SK-N-SH treated with all-trans-retinoic acid at 6 μM for 48 hours (cell line): ENCODE results near the gene SERPINA1.

Experiments
- ATAC-seq: fragments of 200-7000 bp; cut with Tn5 transposase; 3 replicates; pipeline ENCODE4 v1.9.1; 2020; ENCODE audit warnings: mild to moderate bottlenecking, moderate library complexity
- ARNTL ChIP-seq: fragments of 450-650 bp; formaldehyde crosslinking; IDR thresholded peaks from 2 replicates; pipeline ENCODE4 v1.5.0; 2020; ENCODE audit warnings: low read depth, mild to moderate bottlenecking, moderate library complexity, borderline replicate concordance
- BACH2 ChIP-seq: fragments of 250-450 bp; sonication (Bioruptor Pico); IDR thresholded peaks from 2 replicates; pipeline ENCODE4 v1.9.0; 2021; ENCODE audit warnings: mild to moderate bottlenecking, borderline replicate concordance
- CREB5 ChIP-seq: fragments of 250-450 bp; sonication (Bioruptor Pico); IDR thresholded peaks from 2 replicates; pipeline ENCODE4 v1.5.1; 2020; ENCODE audit warnings: low read depth, mild to moderate bottlenecking, moderate library complexity
- CSDC2 ChIP-seq: fragments of 250-450 bp; sonication (Bioruptor Pico); IDR thresholded peaks from 2 replicates; pipeline ENCODE4 v1.5.0; 2020; ENCODE audit warnings: mild to moderate bottlenecking, moderate library complexity
- ESRRG ChIP-seq: fragments of 250-450 bp; sonication (Bioruptor Pico); IDR thresholded peaks from 2 replicates; pipeline ENCODE4 v1.6.1; 2021; ENCODE audit warnings: mild to moderate bottlenecking
- GLIS3 ChIP-seq: fragments of 250-450 bp; sonication (Bioruptor Pico); IDR thresholded peaks from 2 replicates; pipeline ENCODE4 v1.5.0; 2020; ENCODE audit warnings: mild to moderate bottlenecking, moderate library complexity
- ISL1 ChIP-seq: fragments of 250-450 bp; sonication (Bioruptor Pico); IDR thresholded peaks from 2 replicates; pipeline ENCODE4 v2.1.2; 2022; ENCODE audit warnings: mild to moderate bottlenecking, moderate library complexity
- OSR1 ChIP-seq: fragments of 250-450 bp; sonication (Bioruptor Pico); IDR thresholded peaks from 2 replicates; pipeline ENCODE4 v1.8.0; 2022; ENCODE audit warnings: moderate library complexity, mild to moderate bottlenecking, inconsistent platforms
- PATZ1 ChIP-seq: fragments of 250-450 bp; sonication (Bioruptor Pico); IDR thresholded peaks from 2 replicates; pipeline ENCODE4 v1.8.0; 2020; ENCODE audit warnings: mild to moderate bottlenecking, moderate library complexity, borderline replicate concordance
- PPARA ChIP-seq: fragments of 250-450 bp; sonication (Bioruptor Pico); IDR thresholded peaks from 2 replicates; pipeline ENCODE4 v1.5.0; 2020; ENCODE audit warnings: mild to moderate bottlenecking, borderline replicate concordance
- SNAI2 ChIP-seq: fragments of 250-450 bp; sonication (Bioruptor Pico); IDR thresholded peaks from 2 replicates; pipeline ENCODE4 v1.5.0; 2020; ENCODE audit warnings: mild to moderate bottlenecking, moderate library complexity
- TCF4 ChIP-seq: fragments of 250-450 bp; sonication (Bioruptor Pico); IDR thresholded peaks from 2 replicates; pipeline ENCODE4 v1.8.0; 2021; ENCODE audit warnings: mild to moderate bottlenecking, moderate library complexity, borderline replicate concordance
- ZFP3 ChIP-seq: fragments of 250-450 bp; sonication (Bioruptor Pico); IDR thresholded peaks from 2 replicates; pipeline ENCODE4 v1.5.0; 2020; ENCODE audit warnings: mild to moderate bottlenecking, moderate library complexity
- ZFP30 ChIP-seq: fragments of 450-650 bp; formaldehyde crosslinking; IDR thresholded peaks from 2 replicates; pipeline ENCODE4 v1.5.0; 2022; ENCODE audit warnings: mild to moderate bottlenecking, moderate library complexity
- ZNF8 ChIP-seq: fragments of 450-650 bp; formaldehyde crosslinking; IDR thresholded peaks from 2 replicates; pipeline ENCODE4 v1.5.0; 2020; ENCODE audit warnings: mild to moderate bottlenecking, moderate library complexity
- TF ChIP-seq, protein P1 (sequence below): fragments of 250-450 bp; sonication (Bioruptor Pico); IDR thresholded peaks from 2 replicates; pipeline ENCODE4 v1.8.0; 2021; ENCODE audit warnings: low read depth, mild to moderate bottlenecking, moderate library complexity, borderline replicate concordance
- TF ChIP-seq, protein P2 (sequence below): fragments of 250-450 bp; sonication (Bioruptor Pico); IDR thresholded peaks from 2 replicates; pipeline ENCODE4 v1.5.1; 2021; ENCODE audit warnings: mild to moderate bottlenecking, moderate library complexity
- TF ChIP-seq, protein P3 (sequence below): fragments of 250-450 bp; sonication (Bioruptor Pico); IDR thresholded peaks from 2 replicates; pipeline ENCODE4 v1.5.0; 2020; ENCODE audit warnings: mild to moderate bottlenecking, moderate library complexity

Gene SERPINA1

GRCh38 chr14:94366146-94366915 is 22.1 kb downstream of the SERPINA1 start, which contains the start of gene SERPINA2:
SERPINA2 (minus strand) TSS chr14:94366698.
- ATAC-seq: no peak
- TF ChIP-seq PPARA (CRISPR knock-in tag) (no peak), ESRRG (CRISPR knock-in tag) (no peak), PATZ1 (no peak), CSDC2 (no peak), ISL1 (CRISPR knock-in tag) (no peak), ZFP30 (CRISPR knock-in tag) (no peak), TCF4 (no peak)
- TF ChIP-seq, protein P1, sequence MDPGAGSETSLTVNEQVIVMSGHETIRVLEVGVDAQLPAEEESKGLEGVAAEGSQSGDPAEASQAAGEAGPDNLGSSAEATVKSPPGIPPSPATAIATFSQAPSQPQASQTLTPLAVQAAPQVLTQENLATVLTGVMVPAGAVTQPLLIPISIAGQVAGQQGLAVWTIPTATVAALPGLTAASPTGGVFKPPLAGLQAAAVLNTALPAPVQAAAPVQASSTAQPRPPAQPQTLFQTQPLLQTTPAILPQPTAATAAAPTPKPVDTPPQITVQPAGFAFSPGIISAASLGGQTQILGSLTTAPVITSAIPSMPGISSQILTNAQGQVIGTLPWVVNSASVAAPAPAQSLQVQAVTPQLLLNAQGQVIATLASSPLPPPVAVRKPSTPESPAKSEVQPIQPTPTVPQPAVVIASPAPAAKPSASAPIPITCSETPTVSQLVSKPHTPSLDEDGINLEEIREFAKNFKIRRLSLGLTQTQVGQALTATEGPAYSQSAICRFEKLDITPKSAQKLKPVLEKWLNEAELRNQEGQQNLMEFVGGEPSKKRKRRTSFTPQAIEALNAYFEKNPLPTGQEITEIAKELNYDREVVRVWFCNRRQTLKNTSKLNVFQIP: no peak
- TF ChIP-seq, protein P2, sequence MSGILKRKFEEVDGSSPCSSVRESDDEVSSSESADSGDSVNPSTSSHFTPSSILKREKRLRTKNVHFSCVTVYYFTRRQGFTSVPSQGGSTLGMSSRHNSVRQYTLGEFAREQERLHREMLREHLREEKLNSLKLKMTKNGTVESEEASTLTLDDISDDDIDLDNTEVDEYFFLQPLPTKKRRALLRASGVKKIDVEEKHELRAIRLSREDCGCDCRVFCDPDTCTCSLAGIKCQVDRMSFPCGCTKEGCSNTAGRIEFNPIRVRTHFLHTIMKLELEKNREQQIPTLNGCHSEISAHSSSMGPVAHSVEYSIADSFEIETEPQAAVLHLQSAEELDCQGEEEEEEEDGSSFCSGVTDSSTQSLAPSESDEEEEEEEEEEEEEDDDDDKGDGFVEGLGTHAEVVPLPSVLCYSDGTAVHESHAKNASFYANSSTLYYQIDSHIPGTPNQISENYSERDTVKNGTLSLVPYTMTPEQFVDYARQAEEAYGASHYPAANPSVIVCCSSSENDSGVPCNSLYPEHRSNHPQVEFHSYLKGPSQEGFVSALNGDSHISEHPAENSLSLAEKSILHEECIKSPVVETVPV (CRISPR knock-in tag): no peak

GRCh38 chr14:94365624-94366023 is 22.8 kb downstream of the SERPINA1 start:
- ATAC-seq: no peak
- TF ChIP-seq ARNTL: no peak
- no peak for TF ChIP-seq ZNF8 (CRISPR knock-in tag)
- TF ChIP-seq, protein P3, sequence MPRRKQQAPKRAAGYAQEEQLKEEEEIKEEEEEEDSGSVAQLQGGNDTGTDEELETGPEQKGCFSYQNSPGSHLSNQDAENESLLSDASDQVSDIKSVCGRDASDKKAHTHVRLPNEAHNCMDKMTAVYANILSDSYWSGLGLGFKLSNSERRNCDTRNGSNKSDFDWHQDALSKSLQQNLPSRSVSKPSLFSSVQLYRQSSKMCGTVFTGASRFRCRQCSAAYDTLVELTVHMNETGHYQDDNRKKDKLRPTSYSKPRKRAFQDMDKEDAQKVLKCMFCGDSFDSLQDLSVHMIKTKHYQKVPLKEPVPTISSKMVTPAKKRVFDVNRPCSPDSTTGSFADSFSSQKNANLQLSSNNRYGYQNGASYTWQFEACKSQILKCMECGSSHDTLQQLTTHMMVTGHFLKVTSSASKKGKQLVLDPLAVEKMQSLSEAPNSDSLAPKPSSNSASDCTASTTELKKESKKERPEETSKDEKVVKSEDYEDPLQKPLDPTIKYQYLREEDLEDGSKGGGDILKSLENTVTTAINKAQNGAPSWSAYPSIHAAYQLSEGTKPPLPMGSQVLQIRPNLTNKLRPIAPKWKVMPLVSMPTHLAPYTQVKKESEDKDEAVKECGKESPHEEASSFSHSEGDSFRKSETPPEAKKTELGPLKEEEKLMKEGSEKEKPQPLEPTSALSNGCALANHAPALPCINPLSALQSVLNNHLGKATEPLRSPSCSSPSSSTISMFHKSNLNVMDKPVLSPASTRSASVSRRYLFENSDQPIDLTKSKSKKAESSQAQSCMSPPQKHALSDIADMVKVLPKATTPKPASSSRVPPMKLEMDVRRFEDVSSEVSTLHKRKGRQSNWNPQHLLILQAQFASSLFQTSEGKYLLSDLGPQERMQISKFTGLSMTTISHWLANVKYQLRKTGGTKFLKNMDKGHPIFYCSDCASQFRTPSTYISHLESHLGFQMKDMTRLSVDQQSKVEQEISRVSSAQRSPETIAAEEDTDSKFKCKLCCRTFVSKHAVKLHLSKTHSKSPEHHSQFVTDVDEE: no peak
- no peak for TF ChIP-seq ISL1 (CRISPR knock-in tag)
- TF ChIP-seq SNAI2: no peak
- TF ChIP-seq OSR1 (CRISPR knock-in tag): no peak
- TF ChIP-seq PATZ1: no peak
- no peak for TF ChIP-seq TCF4
- TF ChIP-seq CREB5 (CRISPR knock-in tag): no peak
- TF ChIP-seq, all 23 proteins: peak for 0

- ATAC-seq: peak; percentile 25; the same call in 1 of the 3 replicates
- TF ChIP-seq ZNF8 (CRISPR knock-in tag) (no peak), CSDC2 (no peak), ESRRG (CRISPR knock-in tag) (no peak), ZFP3 (CRISPR knock-in tag) (no peak), OSR1 (CRISPR knock-in tag) (no peak), GLIS3 (no peak), PPARA (CRISPR knock-in tag) (no peak), ISL1 (CRISPR knock-in tag) (no peak), BACH2 (CRISPR knock-in tag) (no peak), ARNTL (no peak)
- TF ChIP-seq, protein P2 (CRISPR knock-in tag): no peak
Measured at GRCh38 chr14:94364964-94365363, 23.4 kb downstream of the SERPINA1 start.
